ENCODE data around the gene SLC17A9.

The SLC17A9 gene

GRCh38 chr20:62952373-62952967, at the start of gene SLC17A9:
TSS of gene SLC17A9 (plus strand) at chr20:62952709. CDS start at chr20:62952831, 122 bp downstream.
- Histone ChIP-seq H3K36me3 (ENCODE audit: control insufficient read depth, insufficient read depth, low read length) (peaks cover 40% of the 10 kb centered on the region), H3K27me3 (ENCODE audit: control insufficient read depth, insufficient read depth, low read length) (no peaks in the 10 kb centered on the region), H3K4me1 (ENCODE audit: control insufficient read depth, insufficient read depth, low read length) (peaks cover 20% of the 10 kb centered on the region), H3K27ac (ENCODE audit: low read depth, low read length) (peak within 1 kb of the TSS; percentile 76), H3K4me3 (ENCODE audit: low read depth, low read length) (peak within 1 kb of the TSS; percentile 54), H3K9me3 (ENCODE audit: control insufficient read depth, insufficient read depth, low read length) (no peaks in the 10 kb centered on the region), H3K9ac (ENCODE audit: low read depth, low read length) (no peak within 1 kb of the TSS)

- Histone ChIP-seq H3K4me1 (ENCODE audit: control insufficient read depth, insufficient read depth, low read length) (peaks cover 27% of the 10 kb centered on the region), H3K36me3 (ENCODE audit: control insufficient read depth, insufficient read depth, low read length) (peaks cover 74% of the 10 kb centered on the region), H3K9me3 (ENCODE audit: control insufficient read depth, insufficient read depth, low read length) (no peaks in the 10 kb centered on the region), H3K27ac (ENCODE audit: low read depth, low read length) (no peak overlapping the region), H3K4me3 (ENCODE audit: low read depth, low read length) (no peak overlapping the region), H3K9ac (ENCODE audit: low read depth, low read length) (no peak overlapping the region), H3K27me3 (ENCODE audit: control insufficient read depth, insufficient read depth, low read length) (no peaks in the 10 kb centered on the region)
Measured at GRCh38 chr20:62902926-62903615, 49.4 kb upstream of the SLC17A9 start.

- Histone ChIP-seq H3K9ac (ENCODE audit: low read depth, low read length) (no peak overlapping the region), H3K27me3 (ENCODE audit: control insufficient read depth, insufficient read depth, low read length) (no peaks in the 10 kb centered on the region), H3K27ac (ENCODE audit: low read depth, low read length) (no peak overlapping the region), H3K4me1 (ENCODE audit: control insufficient read depth, insufficient read depth, low read length) (peaks cover 5% of the 10 kb centered on the region; the same call in 1 of the 2 replicates), H3K9me3 (ENCODE audit: control insufficient read depth, insufficient read depth, low read length) (no peaks in the 10 kb centered on the region), H3K4me3 (ENCODE audit: low read depth, low read length) (no peak overlapping the region), H3K36me3 (ENCODE audit: control insufficient read depth, insufficient read depth, low read length) (peaks cover 99% of the 10 kb centered on the region)
Measured at GRCh38 chr20:62905536-62906117, 46.9 kb upstream of the SLC17A9 start.

GRCh38 chr20:62906209-62906608, 46.3 kb upstream of the SLC17A9 start:
- no peaks in the 10 kb centered on the region for H3K27me3 ChIP-seq (ENCODE audit: control insufficient read depth, insufficient read depth, low read length)
- H3K4me3 ChIP-seq (ENCODE audit: low read depth, low read length), result no peak overlapping the region
- no peak overlapping the region for H3K9ac ChIP-seq (ENCODE audit: low read depth, low read length)
- peaks cover 100% of the 10 kb centered on the region for H3K36me3 ChIP-seq (ENCODE audit: control insufficient read depth, insufficient read depth, low read length)
- H3K27ac ChIP-seq (ENCODE audit: low read depth, low read length), result no peak overlapping the region
- H3K9me3 ChIP-seq (ENCODE audit: control insufficient read depth, insufficient read depth, low read length), result no peaks in the 10 kb centered on the region
- peaks cover 3% of the 10 kb centered on the region; the same call in 1 of the 2 replicates for H3K4me1 ChIP-seq (ENCODE audit: control insufficient read depth, insufficient read depth, low read length)

GRCh38 chr20:62906647-62907375, 45.7 kb upstream of the SLC17A9 start:
- H3K27ac ChIP-seq (ENCODE audit: low read depth, low read length), result peak overlapping the region; percentile 27
- peaks cover 100% of the 10 kb centered on the region for H3K36me3 ChIP-seq (ENCODE audit: control insufficient read depth, insufficient read depth, low read length)
- no peaks in the 10 kb centered on the region for H3K27me3 ChIP-seq (ENCODE audit: control insufficient read depth, insufficient read depth, low read length)
- no peak overlapping the region for H3K9ac ChIP-seq (ENCODE audit: low read depth, low read length)
- H3K4me1 ChIP-seq (ENCODE audit: control insufficient read depth, insufficient read depth, low read length), result no peaks in the 10 kb centered on the region; the same call in 1 of the 2 replicates
- no peaks in the 10 kb centered on the region for H3K9me3 ChIP-seq (ENCODE audit: control insufficient read depth, insufficient read depth, low read length)
- no peak overlapping the region for H3K4me3 ChIP-seq (ENCODE audit: low read depth, low read length)

- peak overlapping the region; percentile 27 for H3K27ac ChIP-seq (ENCODE audit: low read depth, low read length)
Measured at GRCh38 chr20:62907384-62908317, 44.9 kb upstream of the SLC17A9 start.

GRCh38 chr20:62908971-62909791, 43.3 kb upstream of the SLC17A9 start:
- H3K36me3 ChIP-seq (ENCODE audit: control insufficient read depth, insufficient read depth, low read length), result peaks cover 100% of the 10 kb centered on the region
- no peaks in the 10 kb centered on the region for H3K9me3 ChIP-seq (ENCODE audit: control insufficient read depth, insufficient read depth, low read length)
- H3K27me3 ChIP-seq (ENCODE audit: control insufficient read depth, insufficient read depth, low read length), result no peaks in the 10 kb centered on the region
- no peak overlapping the region for H3K9ac ChIP-seq (ENCODE audit: low read depth, low read length)
- no peak overlapping the region for H3K4me3 ChIP-seq (ENCODE audit: low read depth, low read length)
- H3K4me1 ChIP-seq (ENCODE audit: control insufficient read depth, insufficient read depth, low read length), result peaks cover 2% of the 10 kb centered on the region
- no peak overlapping the region for H3K27ac ChIP-seq (ENCODE audit: low read depth, low read length)

More at GRCh38 chr20:62907384-62908317, 44.9 kb upstream of the SLC17A9 start:
- no peak overlapping the region for H3K4me3 ChIP-seq (ENCODE audit: low read depth, low read length)
- no peaks in the 10 kb centered on the region for H3K9me3 ChIP-seq (ENCODE audit: control insufficient read depth, insufficient read depth, low read length)
- no peak overlapping the region for H3K9ac ChIP-seq (ENCODE audit: low read depth, low read length)
- H3K4me1 ChIP-seq (ENCODE audit: control insufficient read depth, insufficient read depth, low read length), result no peaks in the 10 kb centered on the region; the same call in 1 of the 2 replicates
- no peaks in the 10 kb centered on the region for H3K27me3 ChIP-seq (ENCODE audit: control insufficient read depth, insufficient read depth, low read length)
- peaks cover 100% of the 10 kb centered on the region for H3K36me3 ChIP-seq (ENCODE audit: control insufficient read depth, insufficient read depth, low read length)

GRCh38 chr20:62910217-62910766, 42.2 kb upstream of the SLC17A9 start:
- Histone ChIP-seq H3K9me3 (ENCODE audit: control insufficient read depth, insufficient read depth, low read length) (no peaks in the 10 kb centered on the region), H3K27me3 (ENCODE audit: control insufficient read depth, insufficient read depth, low read length) (no peaks in the 10 kb centered on the region), H3K4me1 (ENCODE audit: control insufficient read depth, insufficient read depth, low read length) (peaks cover 12% of the 10 kb centered on the region), H3K27ac (ENCODE audit: low read depth, low read length) (no peak overlapping the region), H3K36me3 (ENCODE audit: control insufficient read depth, insufficient read depth, low read length) (peaks cover 92% of the 10 kb centered on the region), H3K4me3 (ENCODE audit: low read depth, low read length) (no peak overlapping the region), H3K9ac (ENCODE audit: low read depth, low read length) (no peak overlapping the region)

- Histone ChIP-seq H3K36me3 (ENCODE audit: control insufficient read depth, insufficient read depth, low read length) (peaks cover 86% of the 10 kb centered on the region), H3K27ac (ENCODE audit: low read depth, low read length) (no peak overlapping the region), H3K4me1 (ENCODE audit: control insufficient read depth, insufficient read depth, low read length) (peaks cover 17% of the 10 kb centered on the region), H3K9ac (ENCODE audit: low read depth, low read length) (no peak overlapping the region), H3K4me3 (ENCODE audit: low read depth, low read length) (no peak overlapping the region), H3K9me3 (ENCODE audit: control insufficient read depth, insufficient read depth, low read length) (no peaks in the 10 kb centered on the region), H3K27me3 (ENCODE audit: control insufficient read depth, insufficient read depth, low read length) (no peaks in the 10 kb centered on the region)
Measured at GRCh38 chr20:62910777-62911497, 41.6 kb upstream of the SLC17A9 start.

Measured in HUES48 (cell line).